Cardiac muscle cell (in vitro differentiated cells and primary cell): Measurements from ENCODE around the gene TEPSIN. TPM values are rescaled to one million over a fixed set of nuclear protein-coding genes. Genes with fewer than 3 reads are reported as not detected.
A peak's percentile ranks its signal among the peaks of the same experiment; 100 is the strongest.

Experiments used
- DNase-seq, 2 donors: peaks; one replicate each; pipeline versions ENCODE4 v3.0.0 to v3.0.0-alpha.2; 2010 to 2017; ENCODE audit warnings: low read depth in 1 of 2, low spot score in 1 of 2
- H3K27ac ChIP-seq: fragments of 200-600 bp; sonication (generic); 2 replicates; pipeline ENCODE4 v1.5.1; 2016
- H3K27me3 ChIP-seq: fragments of 200-600 bp; sonication (generic); 2 replicates; pipeline ENCODE4 v1.6.0; 2016; ENCODE audit warnings: control low read depth
- H3K36me3 ChIP-seq: fragments of 200-600 bp; sonication (generic); 2 replicates; pipeline ENCODE4 v1.5.1; 2016; ENCODE audit warnings: control low read depth
- H3K4me1 ChIP-seq: fragments of 200-600 bp; sonication (generic); 2 replicates; pipeline ENCODE4 v1.8.1; 2017; ENCODE audit warnings: low read depth, mild to moderate bottlenecking, mixed run types
- H3K4me3 ChIP-seq: fragments of 200-600 bp; sonication (generic); 2 replicates; pipeline ENCODE4 v1.5.1; 2016; ENCODE audit warnings: mild to moderate bottlenecking
- H3K9me3 ChIP-seq: fragments of 200-600 bp; sonication (generic); 2 replicates; pipeline ENCODE4 v1.5.1; 2017; ENCODE audit warnings: low read depth, mild to moderate bottlenecking, control low read depth
- polyA plus RNA-seq: library from polyadenylated mRNA; unstranded; fragments of >200 nt; fragmentation: Nextera tagmentation; extraction: Ambion mirVana; gene quantifications from 2 replicates; pipeline ENCODE4 v1.2.1, GENCODE V29; 2016
- total RNA-seq: library from RNA; depleted of rRNA; stranded (reverse); fragments of >200 nt; gene quantifications from 2 replicates; pipeline ENCODE4 v1.2.3, GENCODE V29; 2016
- TF ChIP-seq, protein P1 (sequence below): IDR thresholded peaks from 2 replicates; pipeline ENCODE4 v1.5.1; 2012; ENCODE audit warnings: low read depth, mild to moderate bottlenecking, low read length

Gene TEPSIN
- total and polyA plus RNA-seq, 2 experiments from 2014 or later = 34.8 to 52.5 TPM

DNA sequence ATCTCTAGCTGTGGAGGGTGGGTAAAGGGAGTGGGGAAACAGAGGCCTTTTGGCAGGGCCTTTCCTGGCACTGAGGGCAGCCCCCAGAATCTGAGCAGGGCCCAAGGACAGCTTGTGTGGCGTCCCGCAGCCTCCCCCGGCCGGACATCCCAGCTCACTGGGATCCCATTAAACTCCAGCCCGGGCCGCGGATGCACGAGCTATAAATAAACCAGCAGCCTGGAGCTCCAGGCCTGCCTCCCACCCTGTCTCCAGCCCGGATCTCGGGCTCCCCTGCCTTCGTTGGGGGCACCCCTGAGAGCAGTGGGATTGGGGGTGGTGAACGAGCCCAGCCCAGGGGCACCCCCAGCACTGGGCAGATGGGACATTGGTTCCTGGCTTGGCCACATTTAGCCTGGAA, 59.0 kb downstream of the TEPSIN start:
- no peaks in the 10 kb centered on the region for H3K36me3 ChIP-seq
- no peaks in the 10 kb centered on the region for H3K27me3 ChIP-seq
- peaks cover 12% of the 10 kb centered on the region for H3K4me1 ChIP-seq
- H3K9me3 ChIP-seq = no peaks in the 10 kb centered on the region
- TF ChIP-seq, protein P1, sequence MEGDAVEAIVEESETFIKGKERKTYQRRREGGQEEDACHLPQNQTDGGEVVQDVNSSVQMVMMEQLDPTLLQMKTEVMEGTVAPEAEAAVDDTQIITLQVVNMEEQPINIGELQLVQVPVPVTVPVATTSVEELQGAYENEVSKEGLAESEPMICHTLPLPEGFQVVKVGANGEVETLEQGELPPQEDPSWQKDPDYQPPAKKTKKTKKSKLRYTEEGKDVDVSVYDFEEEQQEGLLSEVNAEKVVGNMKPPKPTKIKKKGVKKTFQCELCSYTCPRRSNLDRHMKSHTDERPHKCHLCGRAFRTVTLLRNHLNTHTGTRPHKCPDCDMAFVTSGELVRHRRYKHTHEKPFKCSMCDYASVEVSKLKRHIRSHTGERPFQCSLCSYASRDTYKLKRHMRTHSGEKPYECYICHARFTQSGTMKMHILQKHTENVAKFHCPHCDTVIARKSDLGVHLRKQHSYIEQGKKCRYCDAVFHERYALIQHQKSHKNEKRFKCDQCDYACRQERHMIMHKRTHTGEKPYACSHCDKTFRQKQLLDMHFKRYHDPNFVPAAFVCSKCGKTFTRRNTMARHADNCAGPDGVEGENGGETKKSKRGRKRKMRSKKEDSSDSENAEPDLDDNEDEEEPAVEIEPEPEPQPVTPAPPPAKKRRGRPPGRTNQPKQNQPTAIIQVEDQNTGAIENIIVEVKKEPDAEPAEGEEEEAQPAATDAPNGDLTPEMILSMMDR = no peak
- H3K27ac ChIP-seq = peak overlapping the region; percentile 66
- DNase-seq = peak in 1 of 2 donors; percentile 59
- no peak overlapping the region for H3K4me3 ChIP-seq

DNA sequence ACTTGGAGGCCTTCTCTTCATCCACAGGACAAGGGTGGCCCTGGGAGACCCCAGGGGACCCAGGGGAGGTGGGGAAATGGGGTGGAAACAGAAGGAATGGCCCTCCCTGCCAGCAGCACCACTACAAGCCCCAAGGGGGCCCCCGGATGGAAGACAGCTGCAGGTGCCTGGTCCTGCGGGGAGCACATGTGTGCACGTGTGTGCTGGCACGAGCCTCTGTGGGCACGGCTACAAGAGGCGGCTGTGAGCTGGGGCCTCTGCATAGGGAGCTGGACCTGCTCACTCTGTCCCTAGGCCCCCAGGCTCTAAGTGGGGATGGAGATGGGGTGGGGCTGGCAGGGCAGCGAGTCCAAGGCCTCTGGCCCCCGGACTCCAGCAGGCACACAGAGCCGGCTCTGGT, 59.6 kb downstream of the TEPSIN start:
- TF ChIP-seq, protein P1 = no peak
- H3K27ac ChIP-seq = no peak overlapping the region
- H3K36me3 ChIP-seq = no peaks in the 10 kb centered on the region

More for the DNA sequence above, 59.6 kb downstream of the TEPSIN start:
- Histone ChIP-seq H3K9me3 (no peaks in the 10 kb centered on the region), H3K27me3 (no peaks in the 10 kb centered on the region), H3K4me1 (peaks cover 12% of the 10 kb centered on the region), H3K4me3 (no peak overlapping the region)
- DNase-seq = no peak

Other genes starting within 250 kb of the TEPSIN start
- gene CHMP6, start 247.2 kb downstream of the TEPSIN start, total RNA-seq = 35.5 and 41.4 TPM in 2 replicates
- 46.4 and 58.8 TPM in 2 replicates for gene CHMP6, start 247.2 kb downstream of the TEPSIN start, polyA plus RNA-seq
- 16.2 and 24.9 TPM in 2 replicates for gene BAIAP2, start 203.9 kb downstream of the TEPSIN start, total RNA-seq
- gene BAIAP2, start 203.9 kb downstream of the TEPSIN start, polyA plus RNA-seq = 22.4 and 22.5 TPM in 2 replicates
- 0.67 and 0.86 TPM in 2 replicates for gene PVALEF, start 73.5 kb downstream of the TEPSIN start, total RNA-seq
- gene PVALEF, start 73.5 kb downstream of the TEPSIN start, polyA plus RNA-seq = 0.37 and 0.44 TPM in 2 replicates
- 13.8 and 21.9 TPM in 2 replicates for gene AATK, start 72.8 kb downstream of the TEPSIN start, total RNA-seq
- gene AATK, start 72.8 kb downstream of the TEPSIN start, polyA plus RNA-seq = 8.0 and 17.1 TPM in 2 replicates
- gene CEP131, start 16.1 kb downstream of the TEPSIN start, total RNA-seq = 23.2 and 37.0 TPM in 2 replicates
- 29.2 and 35.4 TPM in 2 replicates for gene CEP131, start 16.1 kb downstream of the TEPSIN start, polyA plus RNA-seq
- 52.3 and 67.4 TPM in 2 replicates for gene NDUFAF8, start 263 bp upstream of the TEPSIN start, total RNA-seq
- 112 and 142 TPM in 2 replicates for gene NDUFAF8, start 263 bp upstream of the TEPSIN start, polyA plus RNA-seq
- gene SLC38A10, start 56.3 kb upstream of the TEPSIN start, total RNA-seq = 104 and 131 TPM in 2 replicates
- gene SLC38A10, start 56.3 kb upstream of the TEPSIN start, polyA plus RNA-seq = 68.1 and 94.4 TPM in 2 replicates
- 27.1 and 47.3 TPM in 2 replicates for gene BAHCC1, start 156.4 kb upstream of the TEPSIN start, total RNA-seq
- gene BAHCC1, start 156.4 kb upstream of the TEPSIN start, polyA plus RNA-seq = 20.0 and 20.3 TPM in 2 replicates